HL-60 (cell line): Measurements from ENCODE around the gene LSAMP.

Experiments
- GABPA ChIP-seq: IDR thresholded peaks from 2 replicates; pipeline ENCODE4 v1.6.1; 2012; ENCODE audit warnings: low read depth
- POLR2AphosphoS5 ChIP-seq: IDR thresholded peaks from 2 replicates; pipeline ENCODE4 v1.6.1; 2012; ENCODE audit warnings: low read depth
- REST ChIP-seq: IDR thresholded peaks from 2 replicates; pipeline ENCODE4 v1.6.1; 2012; ENCODE audit warnings: low read depth; ENCODE audit not compliant: insufficient replicate concordance
- SPI1 ChIP-seq: IDR thresholded peaks from 2 replicates; pipeline ENCODE4 v1.6.1; 2012; ENCODE audit warnings: low read depth, mild to moderate bottlenecking, borderline replicate concordance
- TF ChIP-seq, protein P1 (sequence below): IDR thresholded peaks from one replicate; pipeline ENCODE4 v1.5.1; 2011; ENCODE audit warnings: low read length, control low read depth, inconsistent platforms; ENCODE audit not compliant: insufficient read depth

- TF ChIP-seq POLR2AphosphoS5: no peak
- TF ChIP-seq, protein P1, sequence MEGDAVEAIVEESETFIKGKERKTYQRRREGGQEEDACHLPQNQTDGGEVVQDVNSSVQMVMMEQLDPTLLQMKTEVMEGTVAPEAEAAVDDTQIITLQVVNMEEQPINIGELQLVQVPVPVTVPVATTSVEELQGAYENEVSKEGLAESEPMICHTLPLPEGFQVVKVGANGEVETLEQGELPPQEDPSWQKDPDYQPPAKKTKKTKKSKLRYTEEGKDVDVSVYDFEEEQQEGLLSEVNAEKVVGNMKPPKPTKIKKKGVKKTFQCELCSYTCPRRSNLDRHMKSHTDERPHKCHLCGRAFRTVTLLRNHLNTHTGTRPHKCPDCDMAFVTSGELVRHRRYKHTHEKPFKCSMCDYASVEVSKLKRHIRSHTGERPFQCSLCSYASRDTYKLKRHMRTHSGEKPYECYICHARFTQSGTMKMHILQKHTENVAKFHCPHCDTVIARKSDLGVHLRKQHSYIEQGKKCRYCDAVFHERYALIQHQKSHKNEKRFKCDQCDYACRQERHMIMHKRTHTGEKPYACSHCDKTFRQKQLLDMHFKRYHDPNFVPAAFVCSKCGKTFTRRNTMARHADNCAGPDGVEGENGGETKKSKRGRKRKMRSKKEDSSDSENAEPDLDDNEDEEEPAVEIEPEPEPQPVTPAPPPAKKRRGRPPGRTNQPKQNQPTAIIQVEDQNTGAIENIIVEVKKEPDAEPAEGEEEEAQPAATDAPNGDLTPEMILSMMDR: no peak
- TF ChIP-seq REST: no peak
- no peak for TF ChIP-seq GABPA
- no peak for TF ChIP-seq SPI1
These were observed 292.1 kb downstream of the LSAMP start for GRCh38 chr3:116153174-116153573.
